HepG2 (cell line): ENCODE data around the gene GABRB1. TPM values are rescaled to one million over a fixed set of nuclear protein-coding genes. Genes with fewer than 3 reads are reported as not detected.

Source experiments
- ATAC-seq: fragments of 200-7000 bp; cut with Tn5 transposase; 3 replicates; pipeline ENCODE4 v1.9.1; 2020; ENCODE audit warnings: mild to moderate bottlenecking, moderate library complexity
- BruUV-seq: library from RNA; stranded (reverse); fragments of 400-500 nt; replicated peaks from 2 replicates; lab custom pipeline; 2021; lab: Mats Ljungman, UMichigan
- CTCF ChIA-PET: fragments of 300-600 bp; formaldehyde crosslinking; extraction: SDS; loops from one replicate; lab custom pipeline; 2021; ENCODE audit warnings: low total read pairs, inconsistent platforms, low intra/inter-chr PET ratio; lab: Yijun Ruan, JAX
- POLR2A ChIA-PET: fragments of 350-600 bp; sonication (Branson Sonifier 250); formaldehyde crosslinking; loops from one replicate; lab custom pipeline; 2020; ENCODE audit warnings: antibody characterized with exemption, inconsistent platforms; lab: Yijun Ruan, JAX
- DNase-seq: peaks from one replicate; pipeline ENCODE4 v3.0.0-alpha.2; 2015; ENCODE audit warnings: low spot score
- FAIRE-seq: peaks from 3 replicates; lab custom pipeline; 2011; peaks lifted over from hg19 to GRCh38; lab: Jason Lieb, UNC
- H2AFZ ChIP-seq: one replicate; pipeline ENCODE4 v1.6.1; 2011; ENCODE audit warnings: low read length, inconsistent platforms
- H3K27ac ChIP-seq: fragments of 300-600 bp; 3 replicates; pipeline ENCODE4 v1.8.0; 2011; ENCODE audit warnings: mixed run types, mild to moderate bottlenecking, mixed read lengths, low read length, inconsistent platforms; ENCODE audit not compliant: insufficient read depth; ENCODE audit errors: extremely low read length
- H3K27me3 ChIP-seq, 2 experiments: fragments of 200-600 bp in 1 of 2; 2 replicates in 1 of 2; 3 replicates in 1 of 2; pipeline versions ENCODE4 v1.6.0 to v1.8.0; 2011; ENCODE audit warnings: low read length in 2 of 2, mild to moderate bottlenecking in 2 of 2, moderate library complexity in 2 of 2, inconsistent platforms in 1 of 2; ENCODE audit not compliant: insufficient read depth in 2 of 2, control insufficient read depth in 1 of 2
- H3K36me3 ChIP-seq, 2 experiments: fragments of 200-600 bp in 1 of 2; replicated peaks in 1 of 2; 2 replicates in 1 of 2; 3 replicates in 1 of 2; pipeline versions ENCODE4 v1.5.1 to v1.8.0; 2011; ENCODE audit warnings: low read length in 2 of 2, inconsistent platforms in 1 of 2; ENCODE audit not compliant: insufficient read depth in 2 of 2, control insufficient read depth in 1 of 2
- H3K4me1 ChIP-seq: 2 replicates; pipeline ENCODE4 v1.5.1; 2012; ENCODE audit warnings: low read length, inconsistent platforms; ENCODE audit not compliant: insufficient read depth
- H3K4me2 ChIP-seq: 2 replicates; pipeline ENCODE4 v1.6.0; 2011; ENCODE audit warnings: low read depth, low read length, inconsistent platforms
- H3K4me3 ChIP-seq, 3 experiments: fragments of 200-600 bp in 1 of 3; sonication (generic), shearing (Covaris generic) in 1 of 3; replicated peaks in 1 of 3; 2 replicates each; pipeline ENCODE4 v1.5.1; 2011 to 2016; ENCODE audit warnings: low read length in 3 of 3, inconsistent platforms in 2 of 3, low read depth in 2 of 3, mild to moderate bottlenecking in 2 of 3, control low read depth in 1 of 3, mixed read lengths in 1 of 3; ENCODE audit not compliant: insufficient read depth in 1 of 3
- H3K79me2 ChIP-seq: one replicate; pipeline ENCODE4 v1.6.1; 2011; ENCODE audit warnings: low read length, inconsistent platforms; ENCODE audit not compliant: insufficient read depth
- H3K9ac ChIP-seq: 2 replicates; pipeline ENCODE4 v1.6.0; 2011; ENCODE audit warnings: mild to moderate bottlenecking, low read depth, low read length, inconsistent platforms; ENCODE audit not compliant: insufficient read depth
- H3K9me3 ChIP-seq: 2 replicates; pipeline ENCODE4 v1.5.1; 2012; ENCODE audit warnings: mild to moderate bottlenecking, low read length
- H4K20me1 ChIP-seq: 2 replicates; pipeline ENCODE4 v1.6.0; 2011; ENCODE audit warnings: inconsistent platforms, mild to moderate bottlenecking, low read length, moderate library complexity; ENCODE audit not compliant: insufficient read depth
- ARNT ChIP-seq: fragments of 450-650 bp; IDR thresholded peaks from 2 replicates; pipeline ENCODE4 v1.6.1; 2017
- GTF2F1 ChIP-seq: fragments of 150-350 bp; IDR thresholded peaks from 2 replicates; pipeline ENCODE4 v1.6.1; 2014; ENCODE audit warnings: low read length
- NFKBIZ ChIP-seq: IDR thresholded peaks from 2 replicates; pipeline ENCODE4 v1.6.1; 2018; ENCODE audit warnings: missing genetic modification reagents, missing compliant biosample characterization
- NRL ChIP-seq: sonication (generic); formaldehyde crosslinking; IDR thresholded peaks from 2 replicates; pipeline ENCODE4 v1.5.0; 2020; ENCODE audit warnings: missing genetic modification reagents, mild to moderate bottlenecking, moderate library complexity, borderline replicate concordance
- PHF5A ChIP-seq: IDR thresholded peaks from one replicate; pipeline ENCODE4 v1.6.1; 2018; ENCODE audit warnings: low read depth, missing genetic modification reagents; ENCODE audit not compliant: unreplicated experiment
- SIX1 ChIP-seq: sonication (generic); formaldehyde crosslinking; IDR thresholded peaks from 2 replicates; pipeline ENCODE4 v1.4.0; 2020; ENCODE audit warnings: missing genetic modification reagents, borderline replicate concordance
- ZFX ChIP-seq: sonication (generic); formaldehyde crosslinking; IDR thresholded peaks from 2 replicates; pipeline ENCODE4 v1.4.0; 2020; ENCODE audit warnings: mild to moderate bottlenecking, low read depth, missing genetic modification reagents, moderate library complexity
- ZNF770 ChIP-seq: sonication (generic); formaldehyde crosslinking; IDR thresholded peaks from 2 replicates; pipeline ENCODE4 v1.5.0; 2020; ENCODE audit warnings: mild to moderate bottlenecking, missing genetic modification reagents
- WGBS: methylation state at CpG from one replicate; pipeline ENCODE4 v1.1.6; 2017; ENCODE audit warnings: low lambda C conversion rate; 5-methylcytosine and 5-hydroxymethylcytosine counted together
- in situ Hi-C: cut with HindIII; loops from 2 replicates; pipeline ENCODE4 v1.10.0; 2017; ENCODE audit warnings: low pct_unique_long_range_greater_than_20kb; ENCODE audit not compliant: extremely low pct_ligation_motif_present
- intact Hi-C: fragments of 100-400 bp; cut with micrococcal nuclease; formaldehyde crosslinking; loops from one replicate; pipeline ENCODE4 v1.10.0; 2022; ENCODE audit not compliant: unreplicated experiment
- polyA plus RNA-seq, 8 experiments: library from polyadenylated mRNA; depleted of rRNA in 3 of 8; stranded (reverse) in 7 of 8; unstranded in 1 of 8; fragments of >200 nt; fragmentation: Illumina TruSeq in 4 of 8; extraction: Trizol in 4 of 8; gene quantifications; 2 replicates each; pipeline versions ENCODE4 v1.2.1 to v1.2.3, GENCODE V29; 2011 to 2016; ENCODE audit warnings: low read depth in 4 of 8, missing spikeins in 1 of 8, mixed read lengths in 1 of 8; ENCODE audit not compliant: insufficient read depth in 1 of 8
- total RNA-seq, 5 experiments: library from RNA; depleted of rRNA; stranded (reverse); fragments of >200 nt; fragmentation: Illumina TruSeq; extraction: Trizol; gene quantifications; 2 replicates each; pipeline ENCODE4 v1.2.3, GENCODE V29; 2016; ENCODE audit warnings: low read depth in 1 of 5
- TF ChIP-seq, protein P1 (sequence below): sonication (generic); formaldehyde crosslinking; IDR thresholded peaks from 2 replicates; pipeline ENCODE4; 2020; ENCODE audit warnings: missing genetic modification reagents, mild to moderate bottlenecking, borderline replicate concordance

Gene GABRB1
- total and polyA plus RNA-seq, 2 of the 13 experiments (the other 11 are each of a cell fraction or from before 2014, with no cell fraction given), result not detected

DNA sequence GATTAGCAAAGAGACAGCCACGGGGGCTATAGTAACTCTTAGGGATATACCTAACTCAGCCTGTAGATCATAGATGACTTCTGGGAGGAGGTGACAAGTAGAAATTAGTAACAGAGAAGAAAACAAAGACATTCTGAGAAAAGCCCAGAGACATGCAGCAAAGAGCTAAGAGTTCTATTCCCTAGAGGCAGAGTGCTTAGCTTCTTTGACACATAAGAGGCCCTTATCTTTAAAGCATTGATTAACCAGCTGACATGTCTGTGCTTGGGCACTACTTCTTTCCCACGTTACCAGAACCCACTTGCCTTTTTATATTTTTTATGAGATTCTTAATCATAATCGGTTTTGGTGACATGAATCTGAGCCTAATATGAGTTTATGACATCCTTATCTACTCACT, 179.5 kb downstream of the GABRB1 start:
- H3K79me2 ChIP-seq, result no peaks in the 10 kb centered on the region
- no peak overlapping the region for H2AFZ ChIP-seq
- in situ Hi-C loops, result no loop called here
- H3K4me3 ChIP-seq, result no peak overlapping the region
- ChIA-PET POLR2A (no interaction called here), CTCF (no interaction called here)
- no peak overlapping the region for H3K9ac ChIP-seq
- FAIRE-seq, result no peak
- no peak for ATAC-seq
- no peak for DNase-seq
- no peak for TF ChIP-seq SIX1 (CRISPR knock-in tag)
- no peak for TF ChIP-seq ZNF770
- no peak for TF ChIP-seq ARNT
- TF ChIP-seq PHF5A (CRISPR knock-in tag), result no peak
- no peak for TF ChIP-seq GTF2F1
- no peak for TF ChIP-seq ZFX
- no peak for TF ChIP-seq NRL
- TF ChIP-seq NFKBIZ (CRISPR knock-in tag), result no peak
- TF ChIP-seq, protein P1, sequence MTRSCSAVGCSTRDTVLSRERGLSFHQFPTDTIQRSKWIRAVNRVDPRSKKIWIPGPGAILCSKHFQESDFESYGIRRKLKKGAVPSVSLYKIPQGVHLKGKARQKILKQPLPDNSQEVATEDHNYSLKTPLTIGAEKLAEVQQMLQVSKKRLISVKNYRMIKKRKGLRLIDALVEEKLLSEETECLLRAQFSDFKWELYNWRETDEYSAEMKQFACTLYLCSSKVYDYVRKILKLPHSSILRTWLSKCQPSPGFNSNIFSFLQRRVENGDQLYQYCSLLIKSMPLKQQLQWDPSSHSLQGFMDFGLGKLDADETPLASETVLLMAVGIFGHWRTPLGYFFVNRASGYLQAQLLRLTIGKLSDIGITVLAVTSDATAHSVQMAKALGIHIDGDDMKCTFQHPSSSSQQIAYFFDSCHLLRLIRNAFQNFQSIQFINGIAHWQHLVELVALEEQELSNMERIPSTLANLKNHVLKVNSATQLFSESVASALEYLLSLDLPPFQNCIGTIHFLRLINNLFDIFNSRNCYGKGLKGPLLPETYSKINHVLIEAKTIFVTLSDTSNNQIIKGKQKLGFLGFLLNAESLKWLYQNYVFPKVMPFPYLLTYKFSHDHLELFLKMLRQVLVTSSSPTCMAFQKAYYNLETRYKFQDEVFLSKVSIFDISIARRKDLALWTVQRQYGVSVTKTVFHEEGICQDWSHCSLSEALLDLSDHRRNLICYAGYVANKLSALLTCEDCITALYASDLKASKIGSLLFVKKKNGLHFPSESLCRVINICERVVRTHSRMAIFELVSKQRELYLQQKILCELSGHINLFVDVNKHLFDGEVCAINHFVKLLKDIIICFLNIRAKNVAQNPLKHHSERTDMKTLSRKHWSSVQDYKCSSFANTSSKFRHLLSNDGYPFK, result no peak
- H3K27me3 ChIP-seq, result no peaks in the 10 kb centered on the region
- H3K4me1 ChIP-seq, result no peaks in the 10 kb centered on the region
- H3K27ac ChIP-seq, result no peak overlapping the region
- no peaks in the 10 kb centered on the region for H3K9me3 ChIP-seq
- H3K36me3 ChIP-seq, result no peaks in the 10 kb centered on the region
- H4K20me1 ChIP-seq, result no peaks in the 10 kb centered on the region
- H3K4me2 ChIP-seq, result no peak overlapping the region
- intact Hi-C loops, result no loop called here
- no TSS peak for BruUV-seq
- 10% methylated on average over 3 of the region's 3 CpGs for WGBS
